Activated T-helper 1 cell treated with anti-CD3 and anti-CD28 coated beads, Interleukin-12 subunit alpha, Interleukin-12 subunit beta, Interleukin-2, Interleukin-4 antibody, amounts not matched to agents 30 ng/mL and 10 ng/mL and 1 ng/mL, durations not matched to agents 14 hours and 24 hours and 36 hours (primary cell): ENCODE results near the gene MBOAT7. TPM values are rescaled to one million over a fixed set of nuclear protein-coding genes. Genes with fewer than 3 reads are reported as not detected.
"Not testable (repeated sequence)": the region's sequence is repeated elsewhere in the genome, so short reads cannot be mapped to it uniquely, and the experiment has no call there.

Experiments
- DNase-seq: peaks from one replicate; pipeline ENCODE4 v3.0.0; 2021; ENCODE audit warnings: low spot score
- H3K27ac Mint-ChIP-seq: one replicate; pipeline ENCODE4 v1.8.0; 2021; ENCODE audit warnings: mild to moderate bottlenecking, mixed read lengths
- H3K27me3 Mint-ChIP-seq: one replicate; pipeline ENCODE4 v1.8.0; 2022; ENCODE audit warnings: mild to moderate bottlenecking, moderate library complexity, mixed read lengths; ENCODE audit not compliant: insufficient read depth
- H3K36me3 Mint-ChIP-seq: one replicate; pipeline ENCODE4 v1.8.0; 2021; ENCODE audit warnings: low read depth, mixed read lengths
- H3K4me1 Mint-ChIP-seq: one replicate; pipeline ENCODE4 v1.8.0; 2021; ENCODE audit warnings: low read depth, mixed read lengths
- H3K4me3 Mint-ChIP-seq: one replicate; pipeline ENCODE4 v1.8.0; 2021; ENCODE audit warnings: mild to moderate bottlenecking, moderate library complexity, mixed read lengths
- H3K9me3 Mint-ChIP-seq: one replicate; pipeline ENCODE4 v1.8.0; 2021; ENCODE audit warnings: mixed read lengths
- intact Hi-C: fragments of 100-400 bp; cut with micrococcal nuclease; formaldehyde crosslinking; loops from one replicate; pipeline ENCODE4 v1.15.1; 2024
- total RNA-seq: library from RNA; stranded (reverse); gene quantifications from 2 replicates; pipeline ENCODE4 v1.2.3, GENCODE V29; 2022

The MBOAT7 gene
- total RNA-seq, 1 donor from 2014 or later = 263 TPM

- Mint-ChIP-seq H3K4me1 (peaks cover 29% of the 10 kb centered on the region), H3K27me3 (no peaks in the 10 kb centered on the region), H3K9me3 (no peaks in the 10 kb centered on the region), H3K36me3 (peaks cover 32% of the 10 kb centered on the region), H3K27ac (peak overlapping the region; percentile 83), H3K4me3 (peak overlapping the region; percentile 94)
- intact Hi-C loops = loop anchor here (5.0 kb wide), 1 partner anchor 325 kb away; the partner anchor contains the start of gene MYADM
- no peak for DNase-seq
These were observed 2.6 kb upstream of the MBOAT7 start for GRCh38 chr19:54191811-54192453.

- peak; percentile 85 for DNase-seq
- H3K27me3 Mint-ChIP-seq = no peaks in the 10 kb centered on the region
- peak within 1 kb of the TSS; percentile 94 for H3K4me3 Mint-ChIP-seq
- intact Hi-C loops = loop anchor here (5.0 kb wide), 1 partner anchor 324 kb away; the partner anchor contains the start of gene MYADM
- peaks cover 31% of the 10 kb centered on the region for H3K4me1 Mint-ChIP-seq
- peaks cover 39% of the 10 kb centered on the region for H3K36me3 Mint-ChIP-seq
- peak within 1 kb of the TSS; percentile 100 for H3K27ac Mint-ChIP-seq
- no peaks in the 10 kb centered on the region for H3K9me3 Mint-ChIP-seq
These were observed 1.8 kb upstream of the MBOAT7 start, which contains the start of gene TSEN34 for GRCh38 chr19:54191011-54191810. Gene TSEN34, plus strand, starts transcription at chr19:54191308. Its CDS starts 57 bp downstream, at chr19:54191365.

GRCh38 chr19:54190503-54191010 lies 1.2 kb upstream of the MBOAT7 start:
- H3K27ac Mint-ChIP-seq = peak overlapping the region; percentile 100
- H3K36me3 Mint-ChIP-seq = peaks cover 37% of the 10 kb centered on the region
- peak overlapping the region; percentile 94 for H3K4me3 Mint-ChIP-seq
- DNase-seq = peak; percentile 100
- H3K27me3 Mint-ChIP-seq = no peaks in the 10 kb centered on the region
- intact Hi-C loops = loop anchor here (1.0 to 5.0 kb wide), 12 partner anchors 10 to 1464 kb away; partner anchors contain the start of genes CNOT3, FIZ1, LENG1 and LENG8
- peaks cover 31% of the 10 kb centered on the region for H3K4me1 Mint-ChIP-seq
- H3K9me3 Mint-ChIP-seq = no peaks in the 10 kb centered on the region

GRCh38 chr19:54189735-54190502 lies 539 bp upstream of the MBOAT7 start:
- peak; percentile 100 for DNase-seq
- intact Hi-C loops = loop anchor here (1.0 to 5.0 kb wide), 14 partner anchors 10 to 1464 kb away; partner anchors contain the start of genes CNOT3, FIZ1, LENG1 and LENG8
- Mint-ChIP-seq H3K4me1 (peaks cover 31% of the 10 kb centered on the region), H3K27ac (peak overlapping the region; percentile 100), H3K27me3 (no peaks in the 10 kb centered on the region), H3K36me3 (peaks cover 36% of the 10 kb centered on the region), H3K4me3 (peak overlapping the region; percentile 94), H3K9me3 (no peaks in the 10 kb centered on the region)

GRCh38 chr19:54188215-54188871 lies 1.0 kb downstream of the MBOAT7 start:
- H3K4me3 Mint-ChIP-seq = peak overlapping the region; percentile 97
- peaks cover 31% of the 10 kb centered on the region for H3K4me1 Mint-ChIP-seq
- peak; percentile 39 for DNase-seq
- intact Hi-C loops = loop anchor here (1.0 kb wide), 1 partner anchor 43 kb away; no protein-coding TSS in a partner anchor
- H3K27me3 Mint-ChIP-seq = no peaks in the 10 kb centered on the region
- no peaks in the 10 kb centered on the region for H3K9me3 Mint-ChIP-seq
- H3K36me3 Mint-ChIP-seq = peaks cover 32% of the 10 kb centered on the region
- H3K27ac Mint-ChIP-seq = peak overlapping the region; percentile 93

- H3K27ac Mint-ChIP-seq = peak overlapping the region; percentile 93
- no peak for DNase-seq
- H3K27me3 Mint-ChIP-seq = no peaks in the 10 kb centered on the region
- H3K4me1 Mint-ChIP-seq = peaks cover 23% of the 10 kb centered on the region
- peaks cover 30% of the 10 kb centered on the region for H3K36me3 Mint-ChIP-seq
- H3K4me3 Mint-ChIP-seq = peak overlapping the region; percentile 97
- H3K9me3 Mint-ChIP-seq = no peaks in the 10 kb centered on the region
- intact Hi-C loops = no loop called here
These were observed 2.4 kb downstream of the MBOAT7 start for GRCh38 chr19:54186934-54187381.

- no peak for DNase-seq
- peak overlapping the region; percentile 23 for H3K27ac Mint-ChIP-seq
- H3K4me3 Mint-ChIP-seq = peak overlapping the region; percentile 37
- no peaks in the 10 kb centered on the region for H3K9me3 Mint-ChIP-seq
- intact Hi-C loops = no loop called here
- no peaks in the 10 kb centered on the region for H3K27me3 Mint-ChIP-seq
- H3K36me3 Mint-ChIP-seq = peaks cover 27% of the 10 kb centered on the region
- peaks cover 17% of the 10 kb centered on the region for H3K4me1 Mint-ChIP-seq
These were observed 3.0 kb downstream of the MBOAT7 start for GRCh38 chr19:54186351-54186750.

- Mint-ChIP-seq H3K36me3 (peaks cover 38% of the 10 kb centered on the region), H3K27ac (no peak overlapping the region), H3K4me1 (peaks cover 17% of the 10 kb centered on the region), H3K9me3 (no peaks in the 10 kb centered on the region), H3K4me3 (no peak overlapping the region), H3K27me3 (no peaks in the 10 kb centered on the region)
- DNase-seq = no peak
- intact Hi-C loops = no loop called here
These were observed 5.9 kb downstream of the MBOAT7 start for GRCh38 chr19:54183431-54183830.

GRCh38 chr19:54181894-54182293 lies 7.5 kb downstream of the MBOAT7 start:
- DNase-seq, H3K27ac Mint-ChIP-seq, H3K4me1 Mint-ChIP-seq, intact Hi-C loops, H3K9me3 Mint-ChIP-seq, H3K27me3 Mint-ChIP-seq, H3K4me3 Mint-ChIP-seq: not testable (repeated sequence)
- H3K36me3 Mint-ChIP-seq = peaks cover 36% of the 10 kb centered on the region

- H3K9me3 Mint-ChIP-seq = no peaks in the 10 kb centered on the region
- H3K27ac Mint-ChIP-seq = no peak overlapping the region
- H3K36me3 Mint-ChIP-seq = peaks cover 34% of the 10 kb centered on the region
- H3K27me3 Mint-ChIP-seq = no peaks in the 10 kb centered on the region
- no peak for DNase-seq
- intact Hi-C loops = no loop called here
- no peak overlapping the region for H3K4me3 Mint-ChIP-seq
- H3K4me1 Mint-ChIP-seq = no peaks in the 10 kb centered on the region
These were observed 8.7 kb downstream of the MBOAT7 start for GRCh38 chr19:54180691-54181091.

GRCh38 chr19:54179921-54180461 lies 9.4 kb downstream of the MBOAT7 start:
- H3K27ac Mint-ChIP-seq = no peak overlapping the region
- no peaks in the 10 kb centered on the region for H3K4me1 Mint-ChIP-seq
- peaks cover 31% of the 10 kb centered on the region for H3K36me3 Mint-ChIP-seq
- H3K9me3 Mint-ChIP-seq = no peaks in the 10 kb centered on the region
- intact Hi-C loops = no loop called here
- DNase-seq = no peak
- H3K27me3 Mint-ChIP-seq = no peaks in the 10 kb centered on the region
- no peak overlapping the region for H3K4me3 Mint-ChIP-seq
